HG03097 (cell line): ENCODE data around the gene TRAPPC10.

Experiments used
- ATAC-seq: cut with Tn5 transposase; IDR thresholded peaks from one replicate; pipeline ENCODE4 v1.9.1; 2021; ENCODE audit not compliant: unreplicated experiment, low FRiP score

TRAPPC10 gene

GRCh38 chr21:44029460-44030087, 17.5 kb downstream of the TRAPPC10 start:
- no peak for ATAC-seq

GRCh38 chr21:44035244-44035643, 23.1 kb downstream of the TRAPPC10 start:
- no peak for ATAC-seq

GRCh38 chr21:44038063-44038462, 26.0 kb downstream of the TRAPPC10 start:
- ATAC-seq: no peak

- ATAC-seq: no peak
Measured at GRCh38 chr21:44039828-44040227, 27.7 kb downstream of the TRAPPC10 start.

DNA sequence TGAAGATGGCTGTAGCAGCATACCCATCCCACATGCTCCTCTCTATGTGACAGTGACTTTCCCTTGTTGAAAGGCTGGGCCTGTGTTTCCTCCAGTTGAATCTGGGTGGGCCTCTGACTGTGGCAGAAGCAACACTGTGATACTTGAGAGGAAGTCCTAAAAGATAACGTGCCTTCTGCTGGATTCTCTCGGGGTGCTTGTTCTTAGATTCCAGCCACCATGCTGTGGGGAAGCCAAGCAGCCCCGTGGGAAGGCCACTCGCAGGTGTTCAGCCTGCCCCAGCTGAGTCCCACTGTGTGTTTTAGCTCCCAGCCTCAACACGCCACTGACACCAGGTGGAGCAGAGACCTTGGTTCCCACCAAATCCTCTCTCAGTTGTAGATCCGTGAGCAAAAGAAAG, 31.5 kb downstream of the TRAPPC10 start:
- no peak for ATAC-seq

DNA sequence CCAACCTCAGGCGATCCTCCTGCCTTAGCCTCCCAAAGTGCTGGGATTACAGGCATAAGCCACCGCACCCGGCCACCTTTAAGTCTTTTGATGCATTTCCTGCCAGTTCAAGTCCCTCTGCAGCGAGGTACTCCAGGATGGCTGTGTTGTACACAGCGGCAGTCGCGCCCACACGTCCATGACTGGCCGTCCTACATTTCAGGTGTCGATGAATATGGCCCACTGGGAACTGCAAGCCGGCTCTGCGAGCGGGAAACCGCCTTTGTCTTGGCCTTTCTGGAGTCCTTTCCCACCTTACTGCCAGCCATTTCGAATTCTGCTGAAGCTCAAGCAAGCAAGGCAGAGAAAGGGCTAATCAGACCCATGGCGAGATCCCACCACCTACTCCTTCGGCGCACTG, 34.6 kb downstream of the TRAPPC10 start:
- ATAC-seq: no peak

DNA sequence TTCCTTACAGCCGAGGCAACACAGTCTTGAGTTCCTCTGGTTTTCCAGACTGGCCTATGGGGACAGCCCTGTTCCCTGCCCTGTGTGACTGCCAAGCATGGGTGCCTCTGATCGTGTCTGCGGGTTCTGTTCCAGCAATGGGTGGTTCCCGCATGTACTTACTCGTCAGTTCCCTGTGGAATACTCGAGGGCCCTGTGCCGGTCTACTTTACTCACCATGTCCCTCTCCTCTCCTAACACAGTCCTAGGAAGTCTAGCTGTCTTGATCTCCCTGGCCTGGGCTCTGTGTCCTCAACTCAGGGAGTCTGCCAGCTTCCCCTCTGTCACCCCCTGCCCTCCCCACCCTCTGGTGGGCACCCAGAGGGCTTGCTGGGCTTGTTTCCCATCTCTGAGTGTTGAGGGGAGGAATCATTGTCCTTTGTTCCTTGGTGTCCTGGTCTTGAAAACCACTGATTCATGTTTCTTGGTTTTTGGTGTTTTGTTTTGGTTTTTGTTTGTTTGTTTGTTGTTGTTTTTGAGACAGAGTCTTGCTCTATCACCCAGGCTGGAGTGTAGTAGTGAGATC, 36.0 kb downstream of the TRAPPC10 start:
- no peak for ATAC-seq

GRCh38 chr21:44049182-44049581, 37.1 kb downstream of the TRAPPC10 start:
- ATAC-seq: no peak

GRCh38 chr21:44049606-44050005, 37.5 kb downstream of the TRAPPC10 start:
- ATAC-seq: no peak

GRCh38 chr21:44050276-44050675, 38.2 kb downstream of the TRAPPC10 start:
- no peak for ATAC-seq

GRCh38 chr21:44051462-44051941, 39.4 kb downstream of the TRAPPC10 start:
- ATAC-seq: no peak

DNA sequence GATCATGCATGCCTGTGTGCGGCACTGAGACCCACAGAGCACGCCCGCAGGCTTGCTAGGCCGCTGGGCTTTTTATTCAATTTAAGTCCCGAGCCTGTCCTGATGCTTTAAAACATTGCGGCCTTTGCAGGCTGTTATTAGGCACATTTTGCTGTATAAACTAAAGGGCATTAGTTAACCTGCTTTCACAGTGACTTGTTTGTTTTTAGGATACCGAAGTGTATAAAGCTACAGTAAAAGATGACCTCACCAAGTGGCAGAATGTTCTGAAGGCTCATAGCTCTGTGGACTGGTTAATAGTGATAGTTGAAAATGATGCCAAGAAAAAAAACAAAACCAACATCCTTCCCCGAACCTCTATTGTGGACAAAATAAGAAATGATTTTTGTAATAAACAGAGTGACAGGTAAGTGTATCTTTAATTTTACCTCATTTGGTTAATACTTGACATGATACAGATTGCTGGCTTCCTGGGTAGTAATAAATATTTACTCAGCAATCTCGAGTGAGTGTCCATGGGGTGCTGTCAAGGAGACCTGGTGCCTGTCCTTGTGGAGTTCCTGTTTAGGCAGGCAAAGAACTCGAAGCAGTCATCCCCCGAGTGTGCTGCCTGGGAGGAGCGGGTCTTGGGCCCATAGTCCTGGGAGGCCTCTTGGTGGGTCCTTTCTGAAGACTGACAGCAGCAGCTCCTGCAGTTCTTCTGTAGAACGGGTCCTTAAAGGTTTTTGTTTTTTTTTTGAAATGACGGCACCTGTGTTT, 40.1 kb downstream of the TRAPPC10 start:
- ATAC-seq: no peak

GRCh38 chr21:44052830-44053226, 40.7 kb downstream of the TRAPPC10 start:
- ATAC-seq: no peak

GRCh38 chr21:44053567-44053966, 41.5 kb downstream of the TRAPPC10 start:
- ATAC-seq: no peak

DNA sequence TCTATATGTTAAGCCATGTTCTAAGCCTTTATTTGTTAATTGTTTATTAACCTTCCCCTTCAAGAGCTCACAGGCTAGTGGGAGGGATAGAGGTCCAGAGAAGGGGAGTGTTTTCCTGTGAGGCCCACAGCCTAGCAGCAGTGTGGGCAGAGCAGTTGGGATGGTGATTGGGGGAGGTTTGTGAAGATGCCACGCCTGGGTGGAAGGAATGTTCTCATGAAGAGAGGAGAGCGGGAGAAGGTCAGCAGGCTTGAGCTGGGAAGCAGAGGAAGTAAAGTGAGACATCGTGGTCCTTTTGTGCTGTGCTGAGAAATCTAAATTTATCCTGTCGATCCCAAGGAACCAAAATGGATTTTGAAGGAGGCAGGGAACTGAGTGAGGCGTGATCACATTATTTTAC, 42.6 kb downstream of the TRAPPC10 start:
- no peak for ATAC-seq

GRCh38 chr21:44057055-44057454, 44.9 kb downstream of the TRAPPC10 start:
- no peak for ATAC-seq

DNA sequence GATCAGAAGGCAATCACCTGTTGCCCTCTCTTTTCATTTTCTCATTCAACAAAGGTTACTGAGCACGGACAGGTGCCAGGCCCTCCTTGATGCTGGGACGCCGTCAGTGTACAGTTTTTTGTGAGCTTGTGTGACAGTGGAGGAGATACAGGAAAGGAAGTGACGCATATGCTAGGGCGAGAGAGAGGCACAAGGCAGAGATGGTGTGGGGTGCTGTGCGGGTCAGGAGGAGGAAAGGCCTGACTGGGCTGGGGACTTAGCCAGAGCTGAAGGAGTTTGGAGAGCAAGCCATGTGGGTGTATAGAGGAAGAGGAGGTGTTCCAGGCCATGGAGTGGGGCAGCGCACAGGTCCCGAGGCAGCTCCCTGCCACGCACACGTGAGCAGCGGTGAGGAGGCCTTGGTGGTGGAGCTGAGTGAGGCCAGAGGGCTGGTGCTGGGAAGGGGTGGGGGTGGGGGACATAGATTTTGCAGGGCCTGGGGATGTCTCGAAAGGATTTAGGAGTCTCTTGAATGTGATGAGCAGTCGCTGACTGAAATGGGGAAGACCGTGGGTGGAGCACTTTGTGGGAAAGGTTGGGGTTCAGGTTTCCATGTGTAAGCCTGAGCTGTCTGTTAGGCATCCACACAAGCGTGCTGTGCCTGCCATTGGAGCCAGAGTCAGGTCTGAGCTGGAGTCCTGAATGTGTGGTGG, 46.0 kb downstream of the TRAPPC10 start:
- ATAC-seq: no peak

- no peak for ATAC-seq
Measured at GRCh38 chr21:44058652-44058964, 46.5 kb downstream of the TRAPPC10 start.

- ATAC-seq: no peak
Measured at GRCh38 chr21:44058981-44059380, 46.9 kb downstream of the TRAPPC10 start.

GRCh38 chr21:44059710-44060109, 47.6 kb downstream of the TRAPPC10 start:
- ATAC-seq: no peak

GRCh38 chr21:44062380-44062779, 50.3 kb downstream of the TRAPPC10 start:
- no peak for ATAC-seq
